Endodermal cell (in vitro differentiated cells): Measurements from ENCODE around the gene TMEM175. TPM values are rescaled to one million over a fixed set of nuclear protein-coding genes. Genes with fewer than 3 reads are reported as not detected.

Source experiments
- DNase-seq: peaks from one replicate; pipeline ENCODE4 v3.0.0-alpha.2; 2017
- H3K27ac ChIP-seq: 2 replicates; pipeline ENCODE4 v1.5.1; 2013; ENCODE audit warnings: mild to moderate bottlenecking, low read depth, low read length, moderate library complexity
- H3K27me3 ChIP-seq: 2 replicates; pipeline ENCODE4 v1.6.1; 2013; ENCODE audit warnings: mild to moderate bottlenecking, low read length, moderate library complexity; ENCODE audit not compliant: insufficient read depth, control insufficient read depth, poor library complexity, severe bottlenecking
- H3K36me3 ChIP-seq: 2 replicates; pipeline ENCODE4 v1.7.0; 2013; ENCODE audit warnings: mild to moderate bottlenecking, low read length, moderate library complexity; ENCODE audit not compliant: control insufficient read depth, insufficient read depth
- H3K4me1 ChIP-seq: one replicate; pipeline ENCODE4 v1.7.0; 2013; ENCODE audit warnings: low read length; ENCODE audit not compliant: control insufficient read depth, insufficient read depth
- H3K4me3 ChIP-seq: 2 replicates; pipeline ENCODE4 v1.5.1; 2013; ENCODE audit warnings: mild to moderate bottlenecking, low read length, moderate library complexity
- H3K9ac ChIP-seq: 2 replicates; pipeline ENCODE4 v1.6.1; 2013; ENCODE audit warnings: mild to moderate bottlenecking, low read length, moderate library complexity; ENCODE audit not compliant: poor library complexity, severe bottlenecking; ENCODE audit errors: extremely low read depth
- H3K9me3 ChIP-seq: 2 replicates; pipeline ENCODE4 v1.6.1; 2013; ENCODE audit warnings: mild to moderate bottlenecking, low read length, moderate library complexity; ENCODE audit not compliant: control insufficient read depth
- H3K27ac Mint-ChIP-seq: 2 replicates; pipeline ENCODE4 v1.8.0; 2020; ENCODE audit warnings: mixed read lengths
- H3K27me3 Mint-ChIP-seq: 2 replicates; pipeline ENCODE4 v1.8.0; 2021; ENCODE audit warnings: mild to moderate bottlenecking, mixed read lengths; ENCODE audit not compliant: insufficient read depth
- H3K36me3 Mint-ChIP-seq: 2 replicates; pipeline ENCODE4 v1.8.0; 2020; ENCODE audit warnings: low read depth, mixed read lengths
- H3K4me1 Mint-ChIP-seq: 2 replicates; pipeline ENCODE4 v1.8.0; 2020; ENCODE audit warnings: mixed read lengths
- H3K4me3 Mint-ChIP-seq: 2 replicates; pipeline ENCODE4 v1.8.0; 2020; ENCODE audit warnings: mild to moderate bottlenecking, moderate library complexity, mixed read lengths
- H3K9me3 Mint-ChIP-seq: 2 replicates; pipeline ENCODE4 v1.8.0; 2020; ENCODE audit warnings: mild to moderate bottlenecking, mixed read lengths
- WGBS, 2 experiments: methylation state at CpG; one replicate each; pipeline versions ENCODE4 v1.1.5 to v1.1.7; 2013; ENCODE audit warnings: missing lambda C conversion rate in 2 of 2, mixed read lengths in 1 of 2; ENCODE audit not compliant: insufficient coverage in 1 of 2, insufficient read length in 1 of 2; 5-methylcytosine and 5-hydroxymethylcytosine counted together
- total RNA-seq, 2 donors: library from RNA; stranded (reverse); fragmentation: NEBNext Ultra II Directional in 1 of 2; extraction: Animal tissue kit (Norgen Biotek cat#: 25700) in 1 of 2; gene quantifications; 2 replicates in 1 of 2; 3 replicates in 1 of 2; pipeline ENCODE4 v1.2.1, GENCODE V29; 2021
- TF ChIP-seq, protein P1 (sequence below): fragments of 200-600 bp; sonication (generic); conservative IDR thresholded peaks from 2 replicates; pipeline ENCODE4 v1.5.0; 2021; ENCODE audit warnings: antibody characterized with exemption, mild to moderate bottlenecking

Gene TMEM175
- total RNA-seq, 2 donors from 2014 or later, result 15.9 to 23.0 TPM

DNA sequence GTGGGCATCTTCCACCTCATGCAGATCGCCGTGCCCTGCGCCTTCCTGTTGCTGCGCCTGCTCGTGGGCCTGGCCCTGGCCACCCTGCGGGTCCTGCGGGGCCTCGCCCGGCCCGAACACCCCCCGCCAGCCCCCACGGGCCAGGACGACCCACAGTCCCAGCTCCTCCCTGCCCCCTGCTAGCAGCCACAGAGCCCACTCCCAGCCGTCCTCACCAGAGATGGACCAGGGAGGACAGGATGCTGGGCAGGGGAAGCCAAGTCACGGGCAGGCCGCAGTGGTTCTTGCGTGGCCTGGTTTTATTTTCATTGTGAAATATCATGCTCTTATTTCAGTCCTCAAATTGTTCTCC is 26.0 kb downstream of the TMEM175 start:
- no peak for DNase-seq
- WGBS, 2 experiments, result 92 to 94% methylated on average over 16 to 17 of the region's 17 CpGs
- Histone ChIP-seq H3K9ac (no peak overlapping the region), H3K4me1 (no peaks in the 10 kb centered on the region), H3K4me3 (no peak overlapping the region), H3K27ac (no peak overlapping the region), H3K27me3 (no peaks in the 10 kb centered on the region), H3K9me3 (no peaks in the 10 kb centered on the region), H3K36me3 (no peaks in the 10 kb centered on the region)
- TF ChIP-seq, protein P1, sequence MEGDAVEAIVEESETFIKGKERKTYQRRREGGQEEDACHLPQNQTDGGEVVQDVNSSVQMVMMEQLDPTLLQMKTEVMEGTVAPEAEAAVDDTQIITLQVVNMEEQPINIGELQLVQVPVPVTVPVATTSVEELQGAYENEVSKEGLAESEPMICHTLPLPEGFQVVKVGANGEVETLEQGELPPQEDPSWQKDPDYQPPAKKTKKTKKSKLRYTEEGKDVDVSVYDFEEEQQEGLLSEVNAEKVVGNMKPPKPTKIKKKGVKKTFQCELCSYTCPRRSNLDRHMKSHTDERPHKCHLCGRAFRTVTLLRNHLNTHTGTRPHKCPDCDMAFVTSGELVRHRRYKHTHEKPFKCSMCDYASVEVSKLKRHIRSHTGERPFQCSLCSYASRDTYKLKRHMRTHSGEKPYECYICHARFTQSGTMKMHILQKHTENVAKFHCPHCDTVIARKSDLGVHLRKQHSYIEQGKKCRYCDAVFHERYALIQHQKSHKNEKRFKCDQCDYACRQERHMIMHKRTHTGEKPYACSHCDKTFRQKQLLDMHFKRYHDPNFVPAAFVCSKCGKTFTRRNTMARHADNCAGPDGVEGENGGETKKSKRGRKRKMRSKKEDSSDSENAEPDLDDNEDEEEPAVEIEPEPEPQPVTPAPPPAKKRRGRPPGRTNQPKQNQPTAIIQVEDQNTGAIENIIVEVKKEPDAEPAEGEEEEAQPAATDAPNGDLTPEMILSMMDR, result no peak
- H3K36me3 Mint-ChIP-seq, result peaks cover 20% of the 10 kb centered on the region
- no peak overlapping the region for H3K27ac Mint-ChIP-seq
- H3K4me1 Mint-ChIP-seq, result no peaks in the 10 kb centered on the region
- no peak overlapping the region for H3K4me3 Mint-ChIP-seq
- no peaks in the 10 kb centered on the region for H3K27me3 Mint-ChIP-seq
- H3K9me3 Mint-ChIP-seq, result no peaks in the 10 kb centered on the region

DNA sequence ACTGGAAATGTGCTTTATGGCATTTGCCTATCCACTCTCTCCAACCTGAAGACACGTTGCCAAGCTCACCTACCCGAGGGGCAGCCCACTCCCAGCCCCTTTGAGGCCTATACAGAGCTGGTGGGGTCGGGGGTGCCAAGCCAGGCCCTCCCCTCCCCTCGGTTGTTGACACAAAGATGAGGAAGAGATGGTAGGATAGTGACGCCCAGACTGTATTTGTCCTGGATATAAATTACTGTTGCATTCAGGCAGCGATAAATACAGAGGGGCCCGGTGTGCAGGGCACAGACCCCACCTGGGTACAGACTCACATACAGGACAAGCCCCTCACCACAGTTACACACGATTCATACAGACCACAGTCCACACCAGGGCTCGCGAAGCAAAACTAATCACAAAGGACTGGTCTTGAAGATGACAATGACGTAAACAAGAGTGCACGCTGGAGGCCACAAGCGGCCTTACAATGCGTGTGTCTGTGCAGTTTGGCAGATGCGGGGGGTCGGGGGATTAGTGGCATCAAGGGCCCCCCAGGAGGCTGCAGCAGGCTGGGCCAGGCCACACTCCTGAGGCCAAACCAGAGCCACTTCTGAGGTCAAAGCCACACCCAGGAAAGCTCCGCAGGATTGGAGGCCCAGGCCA is 26.6 kb downstream of the TMEM175 start:
- no peaks in the 10 kb centered on the region for H3K4me1 ChIP-seq
- DNase-seq, result no peak
- no peaks in the 10 kb centered on the region for H3K36me3 ChIP-seq
- Mint-ChIP-seq H3K36me3 (peaks cover 20% of the 10 kb centered on the region), H3K4me1 (no peaks in the 10 kb centered on the region), H3K4me3 (no peak overlapping the region), H3K27me3 (no peaks in the 10 kb centered on the region), H3K9me3 (no peaks in the 10 kb centered on the region), H3K27ac (no peak overlapping the region)
- TF ChIP-seq, protein P1, result no peak
- H3K27me3 ChIP-seq, result no peaks in the 10 kb centered on the region
- H3K4me3 ChIP-seq, result no peak overlapping the region
- H3K9me3 ChIP-seq, result no peaks in the 10 kb centered on the region
- no peak overlapping the region for H3K27ac ChIP-seq
- WGBS, 2 experiments, result 92 to 93% methylated on average over 10 to 17 of the region's 17 CpGs
- no peak overlapping the region for H3K9ac ChIP-seq

DNA sequence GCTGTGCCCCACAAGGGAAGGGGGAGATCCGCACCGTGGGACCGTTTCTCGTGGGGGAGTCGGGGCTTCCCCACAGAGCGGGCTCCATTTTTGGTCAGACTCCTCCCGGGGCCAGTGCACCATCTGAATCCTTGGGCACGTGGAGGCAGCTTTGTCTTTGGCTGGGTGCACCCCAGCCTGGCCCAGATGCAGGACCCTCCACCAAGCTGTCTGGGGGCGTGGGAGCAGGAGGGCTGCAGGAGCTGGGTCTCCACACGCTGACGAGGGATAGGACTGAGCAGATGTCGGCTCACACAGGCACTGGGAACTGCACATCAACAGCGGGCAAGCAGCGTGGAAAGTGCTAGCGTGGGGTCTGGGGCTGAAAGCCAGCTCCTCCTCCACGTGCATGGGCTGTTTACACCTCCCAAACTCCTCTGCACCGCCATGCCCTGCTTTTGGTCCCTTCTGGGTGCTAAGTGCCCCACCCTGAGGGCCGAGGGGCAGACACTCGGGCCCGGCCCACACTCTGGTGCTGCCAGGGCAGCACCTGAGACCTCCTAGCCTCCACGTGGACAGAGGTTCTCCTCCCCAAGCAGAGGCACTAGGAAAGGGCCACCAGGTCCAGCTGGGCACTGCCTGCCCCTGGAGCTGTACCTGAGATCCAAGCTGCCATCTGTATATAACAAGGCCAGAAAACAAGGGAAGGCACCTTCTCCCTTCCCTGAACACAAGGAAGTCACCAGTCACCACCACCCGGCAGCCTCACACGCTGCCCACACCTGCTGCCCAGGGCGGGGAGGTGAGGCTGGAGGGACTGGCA is 27.3 kb downstream of the TMEM175 start:
- 85 to 93% methylated on average over 14 to 24 of the region's 24 CpGs for WGBS, 2 experiments
- Mint-ChIP-seq H3K27me3 (no peaks in the 10 kb centered on the region), H3K9me3 (no peaks in the 10 kb centered on the region), H3K27ac (no peak overlapping the region), H3K4me1 (no peaks in the 10 kb centered on the region), H3K36me3 (peaks cover 15% of the 10 kb centered on the region), H3K4me3 (no peak overlapping the region)
- Histone ChIP-seq H3K9ac (no peak overlapping the region), H3K9me3 (no peaks in the 10 kb centered on the region), H3K27me3 (no peaks in the 10 kb centered on the region), H3K4me1 (no peaks in the 10 kb centered on the region), H3K27ac (no peak overlapping the region), H3K4me3 (no peak overlapping the region), H3K36me3 (no peaks in the 10 kb centered on the region)
- no peak for DNase-seq
- TF ChIP-seq, protein P1, result no peak
